Measurements from ENCODE around the gene IGF2BP2.

Gene IGF2BP2

GRCh38 chr3:185862920-185863319 lies 38.1 kb upstream of the IGF2BP2 start:
- no peak overlapping the region for H3K4me3 ChIP-seq (replicated peaks; ENCODE audit: insufficient read depth, low read length)
- peaks cover 3% of the 10 kb centered on the region for H3K27me3 ChIP-seq (ENCODE audit: insufficient read depth, poor library complexity, severe bottlenecking)
- H3K27ac ChIP-seq (replicated peaks) = no peak overlapping the region
- TF ChIP-seq SPI1 (IDR thresholded peaks at IDR 0.05; ENCODE audit: borderline replicate concordance, low read depth) (no peak), POLR2AphosphoS5 (IDR thresholded peaks at IDR 0.05; ENCODE audit: low read depth) (no peak), CTCF (IDR thresholded peaks at IDR 0.05; ENCODE audit: insufficient read depth, low read length) (no peak), GABPA (IDR thresholded peaks at IDR 0.05; ENCODE audit: low read depth) (no peak)
- TF ChIP-seq, protein P1, sequence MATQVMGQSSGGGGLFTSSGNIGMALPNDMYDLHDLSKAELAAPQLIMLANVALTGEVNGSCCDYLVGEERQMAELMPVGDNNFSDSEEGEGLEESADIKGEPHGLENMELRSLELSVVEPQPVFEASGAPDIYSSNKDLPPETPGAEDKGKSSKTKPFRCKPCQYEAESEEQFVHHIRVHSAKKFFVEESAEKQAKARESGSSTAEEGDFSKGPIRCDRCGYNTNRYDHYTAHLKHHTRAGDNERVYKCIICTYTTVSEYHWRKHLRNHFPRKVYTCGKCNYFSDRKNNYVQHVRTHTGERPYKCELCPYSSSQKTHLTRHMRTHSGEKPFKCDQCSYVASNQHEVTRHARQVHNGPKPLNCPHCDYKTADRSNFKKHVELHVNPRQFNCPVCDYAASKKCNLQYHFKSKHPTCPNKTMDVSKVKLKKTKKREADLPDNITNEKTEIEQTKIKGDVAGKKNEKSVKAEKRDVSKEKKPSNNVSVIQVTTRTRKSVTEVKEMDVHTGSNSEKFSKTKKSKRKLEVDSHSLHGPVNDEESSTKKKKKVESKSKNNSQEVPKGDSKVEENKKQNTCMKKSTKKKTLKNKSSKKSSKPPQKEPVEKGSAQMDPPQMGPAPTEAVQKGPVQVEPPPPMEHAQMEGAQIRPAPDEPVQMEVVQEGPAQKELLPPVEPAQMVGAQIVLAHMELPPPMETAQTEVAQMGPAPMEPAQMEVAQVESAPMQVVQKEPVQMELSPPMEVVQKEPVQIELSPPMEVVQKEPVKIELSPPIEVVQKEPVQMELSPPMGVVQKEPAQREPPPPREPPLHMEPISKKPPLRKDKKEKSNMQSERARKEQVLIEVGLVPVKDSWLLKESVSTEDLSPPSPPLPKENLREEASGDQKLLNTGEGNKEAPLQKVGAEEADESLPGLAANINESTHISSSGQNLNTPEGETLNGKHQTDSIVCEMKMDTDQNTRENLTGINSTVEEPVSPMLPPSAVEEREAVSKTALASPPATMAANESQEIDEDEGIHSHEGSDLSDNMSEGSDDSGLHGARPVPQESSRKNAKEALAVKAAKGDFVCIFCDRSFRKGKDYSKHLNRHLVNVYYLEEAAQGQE (IDR thresholded peaks at IDR 0.05; ENCODE audit: insufficient replicate concordance, low read depth) = no peak
- no peak for DNase-seq (ENCODE audit: low read depth in 1 of 2, low spot score in 1 of 2)

DNA sequence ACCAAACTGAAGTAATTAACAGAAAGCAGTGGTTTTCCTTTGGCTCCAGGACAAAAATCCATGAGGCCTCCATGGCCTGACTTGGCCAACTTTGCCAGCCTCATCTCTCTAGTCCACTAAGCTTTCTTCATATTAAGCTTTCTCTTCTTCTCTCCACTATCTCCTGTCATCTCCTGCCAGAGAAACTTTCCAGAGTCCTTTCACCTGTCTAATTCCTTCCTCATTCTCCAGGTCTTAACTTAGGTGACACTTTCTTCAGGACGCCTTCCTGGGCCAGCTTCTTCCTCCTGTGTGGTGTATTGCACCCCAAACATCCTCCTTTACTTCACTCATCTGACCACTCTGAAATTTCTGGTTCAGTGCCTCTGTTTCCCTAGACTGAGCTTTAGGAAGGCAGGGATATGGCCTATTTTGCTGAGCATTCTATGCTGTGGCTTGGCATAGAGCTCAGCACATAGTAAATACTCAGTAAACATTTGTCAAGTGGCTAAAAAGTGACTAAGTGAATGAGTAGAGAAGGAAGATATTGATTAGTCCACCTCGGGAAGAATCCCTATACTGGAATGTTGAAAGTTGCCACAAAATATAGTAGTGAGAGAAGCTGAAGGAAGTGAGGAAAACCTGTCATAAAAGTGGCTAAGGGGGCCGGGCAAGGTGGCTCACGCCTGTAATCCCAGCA lies 34.6 kb upstream of the IGF2BP2 start:
- H3K27ac ChIP-seq (replicated peaks) = no peak overlapping the region
- no peaks in the 10 kb centered on the region for H3K27me3 ChIP-seq (ENCODE audit: insufficient read depth, poor library complexity, severe bottlenecking)
- no peak overlapping the region for H3K4me3 ChIP-seq (replicated peaks; ENCODE audit: insufficient read depth, low read length)
- TF ChIP-seq CTCF (IDR thresholded peaks at IDR 0.05; ENCODE audit: insufficient read depth, low read length) (no peak), POLR2AphosphoS5 (IDR thresholded peaks at IDR 0.05; ENCODE audit: low read depth) (no peak), GABPA (IDR thresholded peaks at IDR 0.05; ENCODE audit: low read depth) (no peak), SPI1 (IDR thresholded peaks at IDR 0.05; ENCODE audit: borderline replicate concordance, low read depth) (no peak)
- TF ChIP-seq, protein P1 (IDR thresholded peaks at IDR 0.05; ENCODE audit: insufficient replicate concordance, low read depth) = no peak
- no peak for DNase-seq (ENCODE audit: low read depth in 1 of 2, low spot score in 1 of 2)

DNA sequence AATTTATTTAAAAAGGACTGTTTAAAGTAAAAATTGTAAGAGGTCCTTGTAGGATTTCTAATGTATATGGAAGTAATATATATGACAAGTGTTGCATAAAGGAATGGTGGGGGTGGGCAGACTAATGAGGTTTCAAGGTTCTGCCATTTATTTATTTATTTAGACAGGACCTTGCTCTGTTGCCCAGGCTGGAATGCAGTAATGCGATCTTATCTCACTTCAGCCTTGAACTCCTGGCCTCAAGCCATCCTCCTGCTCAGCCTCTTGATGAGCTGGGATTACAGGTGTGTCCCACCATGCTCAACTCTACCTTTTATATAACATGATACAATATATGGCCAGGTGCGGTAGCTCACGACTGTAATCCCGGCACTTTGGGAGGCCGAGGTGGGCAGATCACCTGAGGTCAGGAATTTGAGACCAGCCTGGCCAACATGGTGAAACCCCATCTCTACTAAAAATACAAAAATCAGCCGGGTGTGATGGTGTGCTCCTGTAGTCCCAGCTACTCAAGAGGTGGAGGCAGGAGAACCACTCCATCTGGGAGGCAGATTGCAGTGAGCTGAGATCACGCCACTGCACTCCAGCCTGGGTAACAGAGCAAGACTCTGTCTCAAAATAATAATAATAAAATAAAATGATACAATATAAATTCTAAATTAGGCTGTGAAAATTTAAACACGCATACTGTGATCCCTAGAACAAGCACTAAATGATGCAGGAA lies 33.8 kb upstream of the IGF2BP2 start:
- H3K4me3 ChIP-seq (replicated peaks; ENCODE audit: insufficient read depth, low read length) = no peak overlapping the region
- no peak for TF ChIP-seq GABPA (IDR thresholded peaks at IDR 0.05; ENCODE audit: low read depth)
- no peak for TF ChIP-seq POLR2AphosphoS5 (IDR thresholded peaks at IDR 0.05; ENCODE audit: low read depth)
- no peak for TF ChIP-seq SPI1 (IDR thresholded peaks at IDR 0.05; ENCODE audit: borderline replicate concordance, low read depth)
- TF ChIP-seq, protein P1 (IDR thresholded peaks at IDR 0.05; ENCODE audit: insufficient replicate concordance, low read depth) = no peak
- TF ChIP-seq CTCF (IDR thresholded peaks at IDR 0.05; ENCODE audit: insufficient read depth, low read length) = no peak
- H3K27ac ChIP-seq (replicated peaks) = no peak overlapping the region
- DNase-seq (ENCODE audit: low read depth in 1 of 2, low spot score in 1 of 2) = no peak
- H3K27me3 ChIP-seq (ENCODE audit: insufficient read depth, poor library complexity, severe bottlenecking) = no peaks in the 10 kb centered on the region

Measured in HL-60 (cell line).